MM.1S (cell line): ENCODE data around the gene SH3TC1.

Source experiments
- DNase-seq: peaks from one replicate; pipeline ENCODE4 v3.0.0-alpha.2; 2015
- H2AFZ ChIP-seq: fragments of 300-600 bp; sonication (generic); 2 replicates; pipeline ENCODE4 v1.6.0; 2016; ENCODE audit warnings: antibody characterized with exemption, low read length
- H3F3A ChIP-seq: fragments of 300-600 bp; sonication (generic); 2 replicates; pipeline ENCODE4 v1.6.1; 2016; ENCODE audit warnings: mild to moderate bottlenecking, antibody characterized with exemption, low read length, moderate library complexity, mixed read lengths; ENCODE audit not compliant: insufficient read depth
- H3K27ac ChIP-seq: fragments of 300-600 bp; sonication (generic); 2 replicates; pipeline ENCODE4 v1.5.1; 2016; ENCODE audit warnings: mild to moderate bottlenecking, low read length
- H3K27me3 ChIP-seq: fragments of 300-600 bp; sonication (generic); replicated peaks from 2 replicates; pipeline ENCODE4 v1.6.0; 2016; ENCODE audit warnings: low read length; ENCODE audit not compliant: insufficient read depth
- H3K36me3 ChIP-seq: fragments of 300-600 bp; sonication (generic); replicated peaks from 2 replicates; pipeline ENCODE4 v1.6.1; 2016; ENCODE audit warnings: mild to moderate bottlenecking, low read length, mixed read lengths; ENCODE audit not compliant: insufficient read depth
- H3K4me1 ChIP-seq: fragments of 300-600 bp; sonication (generic); 2 replicates; pipeline ENCODE4 v1.6.1; 2016; ENCODE audit warnings: low read length, mixed read lengths
- H3K4me2 ChIP-seq: fragments of 300-600 bp; sonication (generic); 2 replicates; pipeline ENCODE4 v1.6.0; 2016; ENCODE audit warnings: low read depth, low read length
- H3K4me3 ChIP-seq: fragments of 300-600 bp; sonication (generic); 2 replicates; pipeline ENCODE4 v1.5.1; 2016; ENCODE audit warnings: low read length, mixed read lengths
- H3K79me2 ChIP-seq: fragments of 300-600 bp; sonication (generic); 2 replicates; pipeline ENCODE4 v1.6.1; 2016; ENCODE audit warnings: mixed run types, low read length, mixed read lengths
- H3K9ac ChIP-seq: fragments of 300-600 bp; sonication (generic); 2 replicates; pipeline ENCODE4 v1.6.1; 2016; ENCODE audit warnings: low read length, mixed read lengths
- H3K9me2 ChIP-seq: fragments of 300-600 bp; sonication (generic); replicated peaks from 2 replicates; pipeline ENCODE4 v1.6.1; 2016; ENCODE audit warnings: mild to moderate bottlenecking, low read length, mixed read lengths; ENCODE audit not compliant: insufficient read depth
- H3K9me3 ChIP-seq: fragments of 300-600 bp; sonication (generic); replicated peaks from 2 replicates; pipeline ENCODE4 v1.6.1; 2016; ENCODE audit warnings: mild to moderate bottlenecking, low read length, mixed read lengths; ENCODE audit not compliant: insufficient read depth
- H4K20me1 ChIP-seq: fragments of 300-600 bp; sonication (generic); 2 replicates; pipeline ENCODE4 v1.6.1; 2016; ENCODE audit warnings: mild to moderate bottlenecking, low read length, moderate library complexity, mixed read lengths; ENCODE audit not compliant: insufficient read depth
- EZH2 ChIP-seq: fragments of 300-600 bp; sonication (generic); optimal IDR thresholded peaks from 2 replicates; pipeline ENCODE3; 2017; ENCODE audit warnings: low read depth, mild to moderate bottlenecking, antibody characterized with exemption, low read length, mixed read lengths
- EZH2phosphoT487 ChIP-seq: fragments of 300-600 bp; sonication (generic); IDR thresholded peaks from 2 replicates; pipeline ENCODE4 v1.6.1; 2018; ENCODE audit warnings: antibody characterized with exemption, low read length
- TF ChIP-seq, protein P1 (sequence below): fragments of 300-600 bp; sonication (generic); IDR thresholded peaks from 2 replicates; pipeline ENCODE4 v1.5.1; 2016; ENCODE audit warnings: antibody characterized with exemption, low read length, mixed read lengths

The SH3TC1 gene

GRCh38 chr4:8179074-8179473, 20.0 kb upstream of the SH3TC1 start:
- Histone ChIP-seq H3K4me1 (no peaks in the 10 kb centered on the region), H4K20me1 (no peaks in the 10 kb centered on the region), H3K9ac (no peak overlapping the region), H3K9me3 (no peaks in the 10 kb centered on the region), H3K27ac (no peak overlapping the region), H3K27me3 (peaks cover 33% of the 10 kb centered on the region), H2AFZ (no peak overlapping the region), H3K9me2 (no peaks in the 10 kb centered on the region), H3K4me2 (no peak overlapping the region), H3K4me3 (no peak overlapping the region), H3F3A (no peaks in the 10 kb centered on the region), H3K79me2 (no peaks in the 10 kb centered on the region), H3K36me3 (no peaks in the 10 kb centered on the region)
- TF ChIP-seq, protein P1, sequence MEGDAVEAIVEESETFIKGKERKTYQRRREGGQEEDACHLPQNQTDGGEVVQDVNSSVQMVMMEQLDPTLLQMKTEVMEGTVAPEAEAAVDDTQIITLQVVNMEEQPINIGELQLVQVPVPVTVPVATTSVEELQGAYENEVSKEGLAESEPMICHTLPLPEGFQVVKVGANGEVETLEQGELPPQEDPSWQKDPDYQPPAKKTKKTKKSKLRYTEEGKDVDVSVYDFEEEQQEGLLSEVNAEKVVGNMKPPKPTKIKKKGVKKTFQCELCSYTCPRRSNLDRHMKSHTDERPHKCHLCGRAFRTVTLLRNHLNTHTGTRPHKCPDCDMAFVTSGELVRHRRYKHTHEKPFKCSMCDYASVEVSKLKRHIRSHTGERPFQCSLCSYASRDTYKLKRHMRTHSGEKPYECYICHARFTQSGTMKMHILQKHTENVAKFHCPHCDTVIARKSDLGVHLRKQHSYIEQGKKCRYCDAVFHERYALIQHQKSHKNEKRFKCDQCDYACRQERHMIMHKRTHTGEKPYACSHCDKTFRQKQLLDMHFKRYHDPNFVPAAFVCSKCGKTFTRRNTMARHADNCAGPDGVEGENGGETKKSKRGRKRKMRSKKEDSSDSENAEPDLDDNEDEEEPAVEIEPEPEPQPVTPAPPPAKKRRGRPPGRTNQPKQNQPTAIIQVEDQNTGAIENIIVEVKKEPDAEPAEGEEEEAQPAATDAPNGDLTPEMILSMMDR = no peak
- TF ChIP-seq EZH2phosphoT487 (no peak), EZH2 (no peak)
- no peak for DNase-seq

DNA sequence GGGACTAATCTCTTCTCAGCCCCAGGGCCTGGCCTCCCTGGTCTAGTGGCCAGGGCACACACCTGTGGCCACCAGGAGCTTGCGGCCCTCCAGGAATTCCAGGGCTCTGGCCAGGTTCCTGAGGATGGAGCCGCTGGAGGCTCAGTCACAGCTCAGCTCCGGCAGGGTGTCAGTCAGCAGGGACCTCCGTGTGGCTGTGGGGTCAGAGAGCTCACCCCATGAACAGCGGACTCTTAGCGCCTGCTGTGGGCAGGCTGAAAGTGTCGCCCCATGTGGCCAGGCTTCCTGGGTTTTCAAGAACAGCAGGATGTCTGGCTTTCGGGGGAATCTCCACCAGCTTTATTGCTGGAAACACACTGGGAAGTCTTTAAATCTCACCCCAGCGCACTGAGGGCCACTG, 19.3 kb upstream of the SH3TC1 start:
- H3K79me2 ChIP-seq = no peaks in the 10 kb centered on the region
- no peaks in the 10 kb centered on the region for H3F3A ChIP-seq
- H3K27ac ChIP-seq = no peak overlapping the region
- no peaks in the 10 kb centered on the region for H3K9me2 ChIP-seq
- no peak for DNase-seq
- no peak overlapping the region for H3K4me2 ChIP-seq
- no peaks in the 10 kb centered on the region for H3K4me1 ChIP-seq
- no peaks in the 10 kb centered on the region for H3K9me3 ChIP-seq
- no peak overlapping the region for H3K9ac ChIP-seq
- H4K20me1 ChIP-seq = no peaks in the 10 kb centered on the region
- TF ChIP-seq EZH2phosphoT487 (no peak), EZH2 (no peak)
- TF ChIP-seq, protein P1 = no peak
- no peak overlapping the region for H2AFZ ChIP-seq
- no peak overlapping the region for H3K4me3 ChIP-seq
- H3K36me3 ChIP-seq = no peaks in the 10 kb centered on the region
- peaks cover 36% of the 10 kb centered on the region for H3K27me3 ChIP-seq

GRCh38 chr4:8180310-8181093, 18.6 kb upstream of the SH3TC1 start:
- no peak for TF ChIP-seq EZH2
- no peak for TF ChIP-seq EZH2phosphoT487
- TF ChIP-seq, protein P1 = no peak
- DNase-seq = no peak

More at GRCh38 chr4:8180310-8181093, 18.6 kb upstream of the SH3TC1 start:
- Histone ChIP-seq H3K4me3 (no peak overlapping the region), H3K9ac (no peak overlapping the region), H3K9me2 (no peaks in the 10 kb centered on the region), H3K79me2 (no peaks in the 10 kb centered on the region), H3K9me3 (no peaks in the 10 kb centered on the region), H3K27ac (no peak overlapping the region), H3K4me1 (0 out of 2 replicates have a peak, but pooled peaks cover under 1% of the 10 kb centered on the region), H3F3A (0 out of 2 replicates have a peak, but pooled peaks cover 1% of the 10 kb centered on the region), H3K36me3 (no peaks in the 10 kb centered on the region), H3K27me3 (peaks cover 40% of the 10 kb centered on the region), H4K20me1 (no peaks in the 10 kb centered on the region), H3K4me2 (no peak overlapping the region), H2AFZ (no peak overlapping the region)
